Choroid plexus epithelial cell (primary cell): ENCODE measurements around the gene RDH13.
"Not testable (repeated sequence)": the region's sequence is repeated elsewhere in the genome, so short reads cannot be mapped to it uniquely, and the experiment has no call there.

Experiments used
- DNase-seq: peaks from one replicate; pipeline ENCODE4 v3.0.0-alpha.2; 2010; ENCODE audit warnings: low read depth
- H3K4me3 ChIP-seq: 2 replicates; pipeline ENCODE4 v1.5.1; 2011; ENCODE audit warnings: low read depth, mild to moderate bottlenecking, control low read depth, low read length, moderate library complexity
- CTCF ChIP-seq: conservative IDR thresholded peaks from 2 replicates; pipeline ENCODE4 v1.5.1; 2011; ENCODE audit warnings: low read depth, mild to moderate bottlenecking, control low read depth, inconsistent platforms, low read length, moderate library complexity

Gene RDH13

DNA sequence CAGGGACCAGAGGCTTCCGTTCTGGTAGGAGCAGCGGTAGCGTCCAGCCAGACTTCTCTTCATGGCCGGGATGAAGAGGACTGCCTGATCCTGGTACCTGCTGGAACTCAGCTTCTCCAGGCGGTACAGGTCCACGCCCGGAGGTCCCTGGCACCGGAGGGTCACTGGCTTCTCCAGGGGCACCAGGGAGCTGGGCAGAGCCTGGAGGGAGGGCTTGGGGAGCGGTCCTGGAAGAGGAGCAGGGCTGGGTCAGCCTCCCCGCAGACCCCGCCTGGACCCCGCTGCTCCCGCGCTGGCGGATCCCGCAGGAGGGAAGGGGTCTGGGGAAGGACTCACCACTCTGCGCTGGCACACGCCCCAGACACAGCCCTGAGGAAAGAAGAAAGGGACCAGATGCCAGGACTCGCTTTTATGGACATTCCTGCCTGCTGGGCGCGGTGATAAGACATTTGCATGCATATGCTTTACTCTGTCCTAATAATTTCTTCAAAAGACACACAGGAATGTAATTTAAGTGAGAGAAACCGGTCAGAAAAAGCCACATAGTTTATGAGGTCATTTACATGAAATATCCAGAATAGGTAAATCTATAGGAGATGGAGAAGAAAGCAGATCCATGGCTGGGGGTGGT lies 30.7 kb downstream of the RDH13 start:
- DNase-seq, result no peak
- no peak for TF ChIP-seq CTCF
- no peak overlapping the region for H3K4me3 ChIP-seq

DNA sequence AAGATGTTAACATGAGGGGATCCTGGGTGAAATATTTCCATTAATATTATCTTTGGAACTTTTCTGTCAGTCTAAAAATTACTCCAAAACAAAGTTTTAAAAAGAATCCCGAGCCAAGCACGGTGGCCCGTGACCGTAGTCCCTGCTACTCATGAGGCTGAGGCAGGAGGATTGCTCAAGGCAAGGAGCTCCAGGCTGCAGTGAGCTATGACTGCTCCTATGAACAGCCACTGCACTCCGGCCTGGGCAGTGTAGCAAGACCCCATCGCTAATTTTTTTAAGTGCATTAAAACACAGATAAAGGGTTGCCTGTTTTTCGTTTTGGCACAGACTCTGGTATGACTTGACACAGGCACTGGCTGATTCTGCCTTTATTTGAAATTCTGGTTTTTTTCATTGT lies 31.8 kb downstream of the RDH13 start:
- TF ChIP-seq CTCF, result no peak
- no peak for DNase-seq
- no peak overlapping the region for H3K4me3 ChIP-seq

DNA sequence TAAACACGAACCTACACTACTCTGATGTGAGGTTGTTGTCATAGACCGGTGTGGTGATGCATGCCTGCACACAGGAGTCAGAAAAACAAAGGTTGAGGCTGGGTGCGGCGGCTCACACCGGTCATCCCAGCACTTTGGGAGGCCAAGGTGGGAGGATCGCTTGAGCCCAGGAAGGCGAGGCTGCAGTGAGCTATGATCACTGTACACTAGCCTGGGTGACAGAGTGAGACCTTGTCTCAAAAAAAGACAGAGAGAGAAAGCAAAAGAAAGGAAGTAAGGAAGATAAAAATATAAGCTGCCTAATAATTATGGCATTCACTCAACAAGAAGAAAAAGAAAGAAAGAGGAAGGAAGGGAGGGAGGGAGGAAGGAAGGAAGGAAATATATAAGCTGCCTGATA lies 34.2 kb downstream of the RDH13 start:
- no peak for TF ChIP-seq CTCF
- DNase-seq, result no peak

GRCh38 chr19:55027472-55028337 lies 35.2 kb downstream of the RDH13 start:
- H3K4me3 ChIP-seq, result no peak overlapping the region
- no peak for TF ChIP-seq CTCF
- DNase-seq, result peak; percentile 4

More for the DNA sequence above, 34.2 kb downstream of the RDH13 start:
- no peak overlapping the region for H3K4me3 ChIP-seq

- H3K4me3 ChIP-seq, DNase-seq: not testable (repeated sequence)
Measured at GRCh38 chr19:55027140-55027471, 35.8 kb downstream of the RDH13 start.

DNA sequence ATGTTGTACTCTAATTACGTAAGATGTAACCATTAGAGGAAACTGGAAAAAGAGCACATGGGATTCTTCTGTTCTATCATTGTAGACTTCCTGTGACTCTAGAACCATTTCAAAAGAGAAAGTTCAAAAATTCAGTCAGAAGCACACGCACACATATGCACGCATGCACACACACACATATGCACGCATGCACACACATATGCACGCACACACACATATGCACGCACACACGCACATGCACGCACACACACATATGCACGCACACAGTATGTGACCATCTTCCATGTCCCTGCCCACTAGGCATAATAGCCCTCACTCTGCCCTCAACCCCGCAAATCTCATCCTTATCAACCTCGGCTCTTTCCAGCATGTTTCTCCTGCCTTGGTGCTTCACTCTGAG lies 38.8 kb downstream of the RDH13 start:
- no peak for TF ChIP-seq CTCF
- no peak for DNase-seq
- no peak overlapping the region for H3K4me3 ChIP-seq

GRCh38 chr19:55020351-55020750 lies 42.6 kb downstream of the RDH13 start:
- not testable (repeated sequence) for DNase-seq, H3K4me3 ChIP-seq

DNA sequence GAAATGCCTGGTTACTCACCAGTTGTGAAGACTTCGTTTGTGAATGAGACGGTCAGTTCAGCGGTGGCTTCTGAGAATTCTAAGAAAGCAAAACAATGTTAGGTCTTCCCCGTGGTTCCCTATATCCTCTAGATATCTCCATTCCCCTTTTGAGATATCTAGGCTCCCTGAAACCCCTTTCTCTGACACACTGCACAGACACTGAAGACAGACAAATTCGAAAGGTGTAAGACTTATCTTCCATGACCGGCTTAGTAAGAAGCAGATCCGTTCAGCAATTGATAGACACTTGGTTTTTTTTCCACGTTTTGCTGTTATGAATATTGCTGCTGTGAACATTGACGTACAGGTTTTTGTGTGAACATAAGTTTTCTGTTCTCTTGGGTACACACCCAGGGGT lies 44.3 kb downstream of the RDH13 start:
- no peak for DNase-seq
- TF ChIP-seq CTCF, result no peak
- H3K4me3 ChIP-seq, result no peak overlapping the region
